OCI-LY7 (cell line): Measurements from ENCODE around the gene ROBO1. TPM values are rescaled to one million over a fixed set of nuclear protein-coding genes. Genes with fewer than 3 reads are reported as not detected.

Experiments used
- BruUV-seq: library from RNA; stranded (reverse); fragments of 400-500 nt; replicated peaks from 2 replicates; lab custom pipeline; 2021; lab: Mats Ljungman, UMichigan
- CTCF ChIA-PET: fragments of 300-600 bp; sonication (Branson Sonifier 250); formaldehyde crosslinking; loops from one replicate; lab custom pipeline; 2022; ENCODE audit warnings: antibody characterized with exemption; ENCODE audit not compliant: unreplicated experiment; lab: Charles Lee
- POLR2A ChIA-PET: fragments of 300-600 bp; sonication (Branson Sonifier 250); formaldehyde crosslinking; loops from one replicate; lab custom pipeline; 2022; ENCODE audit warnings: antibody characterized with exemption; lab: Charles Lee
- DNase-seq: peaks from one replicate; pipeline ENCODE4 v3.0.0-alpha.2; 2015; ENCODE audit warnings: low spot score
- H2AFZ ChIP-seq: fragments of 200-600 bp; sonication (generic), shearing (Covaris generic); 2 replicates; pipeline ENCODE4 v1.6.1; 2014; ENCODE audit warnings: mild to moderate bottlenecking, antibody characterized with exemption, low read length, moderate library complexity
- H3K27ac ChIP-seq: fragments of 200-600 bp; sonication (generic); 2 replicates; pipeline ENCODE4 v1.5.1; 2014; ENCODE audit warnings: mixed run types, low read depth, mild to moderate bottlenecking, moderate library complexity, low read length, inconsistent platforms; ENCODE audit not compliant: poor library complexity, severe bottlenecking
- H3K36me3 ChIP-seq: fragments of 200-600 bp; sonication (generic); 2 replicates; pipeline ENCODE4 v1.6.1; 2014; ENCODE audit warnings: mild to moderate bottlenecking, antibody characterized with exemption, low read length, moderate library complexity, mixed read lengths; ENCODE audit not compliant: insufficient read depth
- H3K4me1 ChIP-seq: fragments of 200-600 bp; sonication (generic); 2 replicates; pipeline ENCODE4 v1.5.1; 2014; ENCODE audit warnings: mild to moderate bottlenecking, low read length; ENCODE audit not compliant: insufficient read depth, poor library complexity, severe bottlenecking
- H3K4me2 ChIP-seq: fragments of 200-600 bp; sonication (generic); 2 replicates; pipeline ENCODE4 v1.6.1; 2014; ENCODE audit warnings: mild to moderate bottlenecking, low read length
- H3K4me3 ChIP-seq: fragments of 200-600 bp; sonication (generic); 2 replicates; pipeline ENCODE4 v1.5.1; 2014; ENCODE audit warnings: mild to moderate bottlenecking, low read depth, low read length; ENCODE audit not compliant: poor library complexity, severe bottlenecking
- H3K79me2 ChIP-seq: fragments of 200-600 bp; sonication (generic); 2 replicates; pipeline ENCODE4 v1.6.1; 2016; ENCODE audit warnings: low read depth, mild to moderate bottlenecking, low read length, moderate library complexity, mixed read lengths; ENCODE audit not compliant: insufficient read depth
- H3K9me2 ChIP-seq: fragments of 200-600 bp; sonication (generic); 2 replicates; pipeline ENCODE4 v1.6.1; 2016; ENCODE audit warnings: mild to moderate bottlenecking, low read length, mixed read lengths; ENCODE audit not compliant: insufficient read depth
- H3K9me3 ChIP-seq: fragments of 200-600 bp; sonication (generic); 2 replicates; pipeline ENCODE4 v1.6.1; 2014; ENCODE audit warnings: mild to moderate bottlenecking, mixed run types, low read length, mixed read lengths
- H4K20me1 ChIP-seq: fragments of 200-600 bp; sonication (generic); 2 replicates; pipeline ENCODE4 v1.6.1; 2014; ENCODE audit warnings: mild to moderate bottlenecking, antibody characterized with exemption, low read length, moderate library complexity, mixed read lengths; ENCODE audit not compliant: insufficient read depth
- EZH2phosphoT487 ChIP-seq: fragments of 200-600 bp; sonication (generic); IDR thresholded peaks from 2 replicates; pipeline ENCODE4 v1.6.1; 2018; ENCODE audit warnings: low read depth, borderline replicate concordance, mild to moderate bottlenecking, mixed run types, antibody characterized with exemption, low read length, moderate library complexity, mixed read lengths
- intact Hi-C: fragments of 100-400 bp; cut with micrococcal nuclease; formaldehyde crosslinking; loops from one replicate; pipeline ENCODE4 v1.10.0; 2022; ENCODE audit not compliant: unreplicated experiment
- total RNA-seq, 2 experiments: library from RNA; depleted of rRNA in 1 of 2; stranded (reverse); fragments of >200 nt in 1 of 2; shearing (Covaris generic) in 1 of 2; gene quantifications; 2 replicates each; pipeline ENCODE4 v1.2.3, GENCODE V29; 2014 to 2022
- TF ChIP-seq, protein P1 (sequence below): fragments of 200-600 bp; sonication (generic); conservative IDR thresholded peaks from 2 replicates; pipeline ENCODE4 v1.5.1; 2014; ENCODE audit warnings: mild to moderate bottlenecking, antibody characterized with exemption, low read length, moderate library complexity, mixed read lengths

The ROBO1 gene
- total RNA-seq, 2 experiments from 2014 or later, result not detected

DNA sequence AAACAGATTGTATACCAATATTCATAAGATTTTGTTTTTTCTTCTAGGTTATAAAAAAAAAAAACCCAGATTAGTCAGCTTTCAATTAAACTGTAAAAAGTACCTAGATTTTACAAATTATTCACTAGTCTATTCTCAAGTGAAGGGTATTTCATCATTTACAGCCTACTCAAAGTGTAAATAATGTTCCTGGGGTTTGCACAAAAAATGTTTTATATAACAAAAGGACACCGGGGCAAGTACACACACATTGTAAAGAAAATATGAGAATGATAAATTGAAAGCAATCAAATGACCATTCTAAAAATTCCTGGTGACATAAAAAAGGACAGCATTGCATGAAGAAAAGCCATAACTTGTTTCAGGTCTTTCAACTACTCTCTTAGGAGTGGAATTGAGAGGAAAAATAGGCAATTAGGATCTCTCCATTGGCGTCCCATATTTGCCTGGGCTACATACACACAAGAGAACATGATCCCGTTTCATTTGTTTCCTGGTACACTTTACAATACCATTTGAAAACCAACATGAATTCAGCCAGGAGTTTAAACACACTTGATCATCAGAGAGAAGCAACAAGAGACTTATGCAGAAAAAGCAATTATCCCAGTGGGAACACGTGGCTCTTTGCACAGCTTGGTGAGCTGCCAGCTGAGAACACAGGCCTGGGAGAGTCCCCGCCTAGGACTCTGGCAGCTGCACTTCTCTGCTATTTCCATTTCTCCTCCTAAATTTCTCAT is 1039.2 kb downstream of the ROBO1 start:
- no peaks in the 10 kb centered on the region for H3K36me3 ChIP-seq
- no peak for DNase-seq
- no peak for TF ChIP-seq EZH2phosphoT487
- TF ChIP-seq, protein P1, sequence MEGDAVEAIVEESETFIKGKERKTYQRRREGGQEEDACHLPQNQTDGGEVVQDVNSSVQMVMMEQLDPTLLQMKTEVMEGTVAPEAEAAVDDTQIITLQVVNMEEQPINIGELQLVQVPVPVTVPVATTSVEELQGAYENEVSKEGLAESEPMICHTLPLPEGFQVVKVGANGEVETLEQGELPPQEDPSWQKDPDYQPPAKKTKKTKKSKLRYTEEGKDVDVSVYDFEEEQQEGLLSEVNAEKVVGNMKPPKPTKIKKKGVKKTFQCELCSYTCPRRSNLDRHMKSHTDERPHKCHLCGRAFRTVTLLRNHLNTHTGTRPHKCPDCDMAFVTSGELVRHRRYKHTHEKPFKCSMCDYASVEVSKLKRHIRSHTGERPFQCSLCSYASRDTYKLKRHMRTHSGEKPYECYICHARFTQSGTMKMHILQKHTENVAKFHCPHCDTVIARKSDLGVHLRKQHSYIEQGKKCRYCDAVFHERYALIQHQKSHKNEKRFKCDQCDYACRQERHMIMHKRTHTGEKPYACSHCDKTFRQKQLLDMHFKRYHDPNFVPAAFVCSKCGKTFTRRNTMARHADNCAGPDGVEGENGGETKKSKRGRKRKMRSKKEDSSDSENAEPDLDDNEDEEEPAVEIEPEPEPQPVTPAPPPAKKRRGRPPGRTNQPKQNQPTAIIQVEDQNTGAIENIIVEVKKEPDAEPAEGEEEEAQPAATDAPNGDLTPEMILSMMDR, result no peak
- no TSS peak for BruUV-seq
- H3K9me3 ChIP-seq, result no peaks in the 10 kb centered on the region
- H2AFZ ChIP-seq, result no peak overlapping the region
- no peaks in the 10 kb centered on the region for H3K79me2 ChIP-seq
- ChIA-PET POLR2A (interaction anchor here (1.1 to 1.6 kb wide), 2 partner anchors 9 to 45 kb away, joined by 3 to 4 read pairs; no protein-coding TSS in a partner anchor), CTCF (no interaction called here)
- H3K4me1 ChIP-seq, result no peaks in the 10 kb centered on the region
- intact Hi-C loops, result no loop called here
- H3K27ac ChIP-seq, result no peak overlapping the region
- no peaks in the 10 kb centered on the region for H3K9me2 ChIP-seq
- no peaks in the 10 kb centered on the region for H4K20me1 ChIP-seq
- no peak overlapping the region for H3K4me3 ChIP-seq
- no peak overlapping the region for H3K4me2 ChIP-seq

GRCh38 chr3:78726545-78726944 is 1041.3 kb downstream of the ROBO1 start:
- DNase-seq, result no peak
- Histone ChIP-seq H4K20me1 (no peaks in the 10 kb centered on the region), H3K9me2 (no peaks in the 10 kb centered on the region), H2AFZ (no peak overlapping the region), H3K4me1 (no peaks in the 10 kb centered on the region), H3K9me3 (no peaks in the 10 kb centered on the region), H3K4me3 (no peak overlapping the region), H3K27ac (no peak overlapping the region), H3K79me2 (no peaks in the 10 kb centered on the region), H3K4me2 (no peak overlapping the region), H3K36me3 (no peaks in the 10 kb centered on the region)
- CTCF ChIA-PET, result no interaction called here
- no peak for TF ChIP-seq EZH2phosphoT487
- TF ChIP-seq, protein P1, result no peak
- intact Hi-C loops, result no loop called here
- BruUV-seq, result no TSS peak
- POLR2A ChIA-PET, result no interaction called here

DNA sequence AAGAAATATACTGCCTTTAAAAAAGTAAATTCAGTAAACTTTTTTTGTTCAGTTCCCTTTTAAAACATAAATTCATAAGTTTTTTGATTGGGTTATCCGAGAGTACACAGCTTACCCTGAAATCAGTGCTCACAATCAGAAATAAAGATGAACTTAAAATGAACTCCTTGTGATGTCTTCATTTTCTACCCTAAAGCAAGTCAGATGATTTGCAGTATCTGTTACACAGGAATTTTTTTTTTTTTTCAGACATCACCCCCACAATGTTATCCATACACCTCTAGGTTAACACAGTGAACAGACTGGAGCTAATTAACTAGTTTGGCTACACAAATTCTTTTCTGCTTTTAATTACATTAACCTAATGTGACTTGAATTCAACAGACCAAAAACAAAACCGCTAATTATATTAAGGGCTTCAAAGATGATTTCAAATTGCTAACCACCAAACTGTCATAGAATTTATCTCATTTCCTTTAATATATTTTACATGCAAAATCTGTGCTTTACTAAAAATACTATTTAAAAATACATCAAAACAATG is 1042.0 kb downstream of the ROBO1 start:
- H3K36me3 ChIP-seq, result no peaks in the 10 kb centered on the region
- H3K9me3 ChIP-seq, result no peaks in the 10 kb centered on the region
- TF ChIP-seq, protein P1, result no peak
- TF ChIP-seq EZH2phosphoT487, result no peak
- H3K4me3 ChIP-seq, result no peak overlapping the region
- H3K9me2 ChIP-seq, result no peaks in the 10 kb centered on the region
- ChIA-PET CTCF (no interaction called here), POLR2A (no interaction called here)
- no peak overlapping the region for H3K27ac ChIP-seq
- H3K4me2 ChIP-seq, result no peak overlapping the region
- H2AFZ ChIP-seq, result no peak overlapping the region
- intact Hi-C loops, result no loop called here
- no peaks in the 10 kb centered on the region for H3K4me1 ChIP-seq
- H4K20me1 ChIP-seq, result no peaks in the 10 kb centered on the region
- BruUV-seq, result no TSS peak
- DNase-seq, result no peak
- H3K79me2 ChIP-seq, result no peaks in the 10 kb centered on the region
